H1 (cell line): ENCODE results near the gene PCDHB5. TPM values are rescaled to one million over a fixed set of nuclear protein-coding genes. Genes with fewer than 3 reads are reported as not detected.

ENCODE experiments used
- CTCF ChIA-PET: fragments of 300-600 bp; sonication (Branson Sonifier 250); formaldehyde crosslinking; loops from one replicate; lab custom pipeline; 2021; ENCODE audit not compliant: partially characterized antibody; lab: Charles Lee
- POLR2A ChIA-PET: fragments of 300-600 bp; sonication (Branson Sonifier 250); formaldehyde crosslinking; loops from one replicate; lab custom pipeline; 2021; ENCODE audit warnings: inconsistent platforms; ENCODE audit not compliant: partially characterized antibody; lab: Charles Lee
- DNase-seq, 2 experiments: peaks; one replicate each; pipeline versions ENCODE4 v3.0.0 to v3.0.0-alpha.2; 2010 to 2022; ENCODE audit warnings: low spot score in 2 of 2, low read depth in 1 of 2, mixed read lengths in 1 of 2
- FAIRE-seq: peaks from 2 replicates; lab custom pipeline; 2011; peaks lifted over from hg19 to GRCh38; lab: Jason Lieb, UNC
- H2AFZ ChIP-seq: 2 replicates; pipeline ENCODE4 v1.8.1; 2012; ENCODE audit warnings: low read length, inconsistent platforms
- H2AK5ac ChIP-seq: 2 replicates; pipeline ENCODE4 v1.6.1; 2013; ENCODE audit warnings: low read depth, low read length
- H2BK120ac ChIP-seq: replicated peaks from 2 replicates; pipeline ENCODE3; 2013; ENCODE audit warnings: low read depth, low read length, inconsistent platforms
- H2BK12ac ChIP-seq: 2 replicates; pipeline ENCODE4 v1.6.1; 2013; ENCODE audit warnings: low read depth, low read length
- H2BK15ac ChIP-seq: 2 replicates; pipeline ENCODE4 v1.6.1; 2013; ENCODE audit warnings: low read length
- H2BK20ac ChIP-seq: 2 replicates; pipeline ENCODE4 v1.6.1; 2013; ENCODE audit warnings: low read length
- H2BK5ac ChIP-seq: 2 replicates; pipeline ENCODE4 v1.6.1; 2013; ENCODE audit warnings: low read depth, low read length
- H3K14ac ChIP-seq: 2 replicates; pipeline ENCODE4 v1.6.1; 2013; ENCODE audit warnings: inconsistent platforms; ENCODE audit not compliant: insufficient read length
- H3K18ac ChIP-seq: 2 replicates; pipeline ENCODE4 v1.6.1; 2013; ENCODE audit warnings: low read length; ENCODE audit errors: extremely low read depth
- H3K23ac ChIP-seq: 2 replicates; pipeline ENCODE4 v1.6.1; 2013; ENCODE audit warnings: inconsistent platforms; ENCODE audit not compliant: insufficient read length
- H3K23me2 ChIP-seq: 2 replicates; pipeline ENCODE4 v1.6.1; 2013; ENCODE audit warnings: low read depth, low read length
- H3K27ac ChIP-seq: 2 replicates; pipeline ENCODE4 v1.6.1; 2011; ENCODE audit warnings: low read depth, low read length, inconsistent platforms
- H3K27me3 ChIP-seq, 4 experiments: replicated peaks in 1 of 4; 1 replicate in 1 of 4; 2 replicates in 3 of 4; pipeline versions ENCODE4 v1.6.1 to v1.8.1; 2011 to 2013; ENCODE audit warnings: low read length in 3 of 4, mild to moderate bottlenecking in 3 of 4, inconsistent platforms in 2 of 4, mixed read lengths in 2 of 4, moderate library complexity in 1 of 4; ENCODE audit not compliant: control insufficient read depth in 3 of 4, insufficient read depth in 3 of 4; ENCODE audit errors: extremely low read depth in 1 of 4
- H3K36me3 ChIP-seq, 4 experiments: 2 replicates each; pipeline versions ENCODE4 v1.6.1 to v1.8.1; 2011 to 2013; ENCODE audit warnings: mild to moderate bottlenecking in 4 of 4, low read length in 3 of 4, moderate library complexity in 2 of 4, control low read depth in 1 of 4, inconsistent platforms in 1 of 4; ENCODE audit not compliant: insufficient read depth in 4 of 4, control insufficient read depth in 2 of 4
- H3K4ac ChIP-seq: replicated peaks from 2 replicates; pipeline ENCODE3; 2013; ENCODE audit warnings: low read length, low read depth, mixed read lengths, inconsistent platforms; ENCODE audit not compliant: insufficient read length
- H3K4me1 ChIP-seq, 4 experiments: replicated peaks in 1 of 4; 1 replicate in 1 of 4; 2 replicates in 3 of 4; pipeline versions ENCODE4 v1.6.1 to v1.8.1; 2011 to 2013; ENCODE audit warnings: low read length in 3 of 4, inconsistent platforms in 2 of 4, mixed read lengths in 1 of 4; ENCODE audit not compliant: insufficient read depth in 4 of 4, control insufficient read depth in 3 of 4
- H3K4me2 ChIP-seq, 2 experiments: 2 replicates each; pipeline versions ENCODE4 v1.6.1 to v1.8.1; 2011 to 2013; ENCODE audit warnings: low read depth in 2 of 2, low read length in 2 of 2, control low read depth in 1 of 2, inconsistent platforms in 1 of 2, mild to moderate bottlenecking in 1 of 2; ENCODE audit not compliant: insufficient read depth in 1 of 2
- H3K4me3 ChIP-seq, 4 experiments: fragments of 200-600, 300-600 bp in 1 of 4; sonication (generic), shearing (Covaris generic), sonication (Bioruptor Twin) in 1 of 4; 2 replicates each; pipeline versions ENCODE4 v1.5.1 to v1.8.1; 2011 to 2016; ENCODE audit warnings: low read length in 4 of 4, low read depth in 3 of 4, control low read depth in 2 of 4, inconsistent platforms in 2 of 4, mild to moderate bottlenecking in 2 of 4, mixed read lengths in 1 of 4, moderate library complexity in 1 of 4; ENCODE audit not compliant: insufficient read depth in 2 of 4; ENCODE audit errors: extremely low read depth in 1 of 4
- H3K56ac ChIP-seq: replicated peaks from 2 replicates; pipeline ENCODE3; 2013; ENCODE audit warnings: low read depth, mild to moderate bottlenecking, mixed read lengths, low read length, inconsistent platforms; ENCODE audit not compliant: insufficient read length
- H3K79me1 ChIP-seq: 2 replicates; pipeline ENCODE4 v1.6.1; 2013; ENCODE audit warnings: low read depth, low read length, control low read depth
- H3K79me2 ChIP-seq, 2 experiments: 2 replicates each; pipeline versions ENCODE4 v1.6.1 to v1.8.1; 2012 to 2013; ENCODE audit warnings: low read length in 2 of 2, mild to moderate bottlenecking in 2 of 2, inconsistent platforms in 1 of 2; ENCODE audit not compliant: insufficient read depth in 2 of 2, control insufficient read depth in 1 of 2
- H3K9ac ChIP-seq, 4 experiments: replicated peaks in 1 of 4; 1 replicate in 1 of 4; 2 replicates in 3 of 4; pipeline versions ENCODE4 v1.6.1 to v1.8.1; 2011 to 2013; ENCODE audit warnings: low read depth in 3 of 4, low read length in 3 of 4, control low read depth in 2 of 4, mild to moderate bottlenecking in 2 of 4, moderate library complexity in 2 of 4, inconsistent platforms in 1 of 4; ENCODE audit errors: extremely low read depth in 1 of 4
- H3K9me3 ChIP-seq, 2 experiments: 2 replicates each; pipeline versions ENCODE4 v1.6.1 to v1.8.1; 2012 to 2013; ENCODE audit warnings: mild to moderate bottlenecking in 2 of 2, moderate library complexity in 2 of 2, control low read depth in 1 of 2, inconsistent platforms in 1 of 2, low read depth in 1 of 2, low read length in 1 of 2, mixed read lengths in 1 of 2; ENCODE audit not compliant: insufficient read depth in 2 of 2
- H4K20me1 ChIP-seq, 2 experiments: replicated peaks in 1 of 2; 2 replicates each; pipeline versions ENCODE3 to v1.8.1; 2011 to 2013; ENCODE audit warnings: inconsistent platforms in 2 of 2, low read length in 2 of 2, mild to moderate bottlenecking in 1 of 2; ENCODE audit not compliant: insufficient read depth in 2 of 2, control insufficient read depth in 1 of 2
- H4K5ac ChIP-seq: 2 replicates; pipeline ENCODE4 v1.6.1; 2013; ENCODE audit warnings: low read length, low read depth, mixed read lengths, inconsistent platforms; ENCODE audit not compliant: insufficient read length
- H4K8ac ChIP-seq: 2 replicates; pipeline ENCODE4 v1.8.0; 2013; ENCODE audit warnings: mild to moderate bottlenecking, moderate library complexity, low read length, inconsistent platforms; ENCODE audit not compliant: insufficient read depth; ENCODE audit errors: extremely low read depth
- H4K91ac ChIP-seq: replicated peaks from 2 replicates; pipeline ENCODE3; 2013; ENCODE audit warnings: low read length, mixed read lengths, inconsistent platforms; ENCODE audit not compliant: insufficient read length
- WGBS, 2 experiments: shearing (Covaris generic) in 1 of 2; methylation state at CpG; one replicate each; pipeline versions ENCODE4 v1.1.6 to v1.1.7; 2013 to 2015; ENCODE audit warnings: low lambda C conversion rate in 2 of 2, mixed read lengths in 2 of 2, inconsistent platforms in 1 of 2, low coverage in 1 of 2, missing lambda C conversion rate in 1 of 2; ENCODE audit not compliant: insufficient replicate concordance in 2 of 2, insufficient coverage in 1 of 2, insufficient read length in 1 of 2; ENCODE audit errors: extremely low coverage in 1 of 2, missing lambda C conversion rate in 1 of 2; 5-methylcytosine and 5-hydroxymethylcytosine counted together
- polyA plus RNA-seq, 7 experiments: library from polyadenylated mRNA; depleted of rRNA in 3 of 7; stranded (reverse) in 5 of 7; unstranded in 2 of 7; fragments of >200 nt in 5 of 7; fragments of 200-250 nt in 2 of 7; gene quantifications; 1 replicate in 5 of 7; 2 replicates in 1 of 7; 4 replicates in 1 of 7; pipeline versions ENCODE4 v1.2.1 to v1.2.3, GENCODE V29; 2011 to 2013; ENCODE audit warnings: missing spikeins in 2 of 7, mixed read lengths in 2 of 7
- total RNA-seq: library from RNA; stranded (reverse); fragmentation: NEBNext Ultra II Directional; extraction: Animal tissue kit (Norgen Biotek cat#: 25700); gene quantifications from 2 replicates; pipeline ENCODE4 v1.2.1, GENCODE V29; 2021

Gene PCDHB5
- total and polyA plus RNA-seq, 2 of the 8 experiments (the other 6 are each of a cell fraction or from before 2014, with no cell fraction given): 2.4 to 8.2 TPM

DNA sequence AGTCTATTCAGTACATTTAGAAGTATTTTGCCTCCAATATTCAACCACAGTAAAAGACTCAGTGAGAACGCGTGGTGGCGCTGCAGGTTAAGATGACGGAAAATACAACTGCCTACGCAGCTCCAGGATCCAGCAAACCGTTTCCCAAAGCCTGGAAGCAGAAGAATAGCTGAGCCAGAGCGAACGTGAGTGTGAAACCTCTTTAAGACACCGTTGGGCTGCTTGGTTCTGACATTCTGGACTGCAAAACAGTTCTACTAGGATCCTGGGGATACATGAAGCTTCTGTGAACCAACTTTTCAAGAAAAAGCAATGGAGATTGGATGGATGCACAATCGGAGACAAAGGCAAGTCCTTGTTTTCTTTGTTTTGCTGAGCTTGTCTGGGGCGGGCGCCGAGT is 47.2 kb downstream of the PCDHB5 start, which contains the start of gene PCDHB16:
Gene PCDHB16, plus strand, starts transcription at position 140 of the 400 bp plus-strand sequence. Its CDS starts 173 bp downstream, at position 313.
- 0 out of 7 replicates have a peak, but pooled peaks cover 0 to 2% (median 0%) of the 10 kb centered on the region in 4 experiments for H3K4me1 ChIP-seq
- no peaks in the 10 kb centered on the region for H3K79me2 ChIP-seq
- no peaks in the 10 kb centered on the region for H3K79me1 ChIP-seq
- H2BK120ac ChIP-seq: no peak within 1 kb of the TSS
- H2AK5ac ChIP-seq: no peak within 1 kb of the TSS
- H2BK20ac ChIP-seq: no peak within 1 kb of the TSS
- H2BK15ac ChIP-seq: no peak within 1 kb of the TSS
- no peaks in the 10 kb centered on the region for H4K20me1 ChIP-seq
- no peak within 1 kb of the TSS for H3K18ac ChIP-seq
- H3K4me2 ChIP-seq: peak within 1 kb of the TSS; percentile 41 to 60
- no peak within 1 kb of the TSS for H4K91ac ChIP-seq
- H2BK5ac ChIP-seq: no peak within 1 kb of the TSS
- H4K5ac ChIP-seq: no peak within 1 kb of the TSS
- no peak within 1 kb of the TSS for H3K27ac ChIP-seq
- ChIA-PET POLR2A (interaction anchor here (1.0 to 1.4 kb wide), 3 partner anchors 10 to 87 kb away, joined by 3 to 7 read pairs (median 6); partner anchors contain the start of genes PCDHB10, PCDHB2 and PCDHB5), CTCF (interaction anchor here (0.6 to 3.5 kb wide), 71 partner anchors 9 to 765 kb away, joined by 3 to 44 read pairs (median 4); partner anchors contain the start of genes PCDHB10, PCDHB11, PCDHB12 and PCDHB13)
- peak within 1 kb of the TSS; percentile 100 for H2AFZ ChIP-seq
- no peak within 1 kb of the TSS for H3K4ac ChIP-seq
- no peaks in the 10 kb centered on the region; a peak in 1 of 4 replicates for H3K9me3 ChIP-seq
- no peaks in the 10 kb centered on the region for H3K27me3 ChIP-seq
- H3K36me3 ChIP-seq: no peaks in the 10 kb centered on the region
- H3K23me2 ChIP-seq: no peaks in the 10 kb centered on the region
- no peak within 1 kb of the TSS for H3K23ac ChIP-seq
- DNase-seq (peak in 1 of 2 experiments; percentile 78), FAIRE-seq (peak; percentile 70)
- H4K8ac ChIP-seq: 0 out of 2 replicates have a peak within 1 kb of the TSS, but pooled peaks have one; percentile 16
- H3K56ac ChIP-seq: no peak within 1 kb of the TSS
- peak within 1 kb of the TSS; percentile 11 to 52 (median 32); a peak in 5 of 8 replicates for H3K4me3 ChIP-seq
- no peak within 1 kb of the TSS for H2BK12ac ChIP-seq
- WGBS, 2 experiments: 37% methylated on average over 13 of the region's 13 CpGs; no CpG with 5 or more reads in 1 of the 2 experiments
- peak within 1 kb of the TSS in 1 of 4 experiments; percentile 62; a peak in 1 of 7 replicates for H3K9ac ChIP-seq
- H3K14ac ChIP-seq: no peak within 1 kb of the TSS
